Right cardiac atrium (tissue), 5 donors: Measurements from ENCODE around the gene INF2. TPM values are rescaled to one million over a fixed set of nuclear protein-coding genes. Genes with fewer than 3 reads are reported as not detected.

Experiments
- ATAC-seq, 2 donors: fragments of 200-7000 bp; cut with Tn5 transposase; one replicate each; pipeline versions ENCODE4 v1.8.0 to v1.9.1; 2020; ENCODE audit warnings: moderate library complexity in 2 of 2, mild to moderate bottlenecking in 1 of 2
- DNase-seq, 3 donors: peaks; one replicate each; pipeline ENCODE4 v3.0.0-alpha.2; 2020
- H3K27ac ChIP-seq: one replicate; pipeline ENCODE4 v1.5.1; 2013; ENCODE audit warnings: mild to moderate bottlenecking, low read length, control low read depth, moderate library complexity
- H3K27me3 ChIP-seq: one replicate; pipeline ENCODE4 v1.6.1; 2013; ENCODE audit not compliant: control insufficient read depth, insufficient read depth
- H3K4me1 ChIP-seq: one replicate; pipeline ENCODE4 v1.6.1; 2013; ENCODE audit warnings: low read length; ENCODE audit not compliant: control insufficient read depth, insufficient read depth
- H3K4me3 ChIP-seq: one replicate; pipeline ENCODE4 v1.5.1; 2013; ENCODE audit warnings: low read length, control low read depth
- H3K9me3 ChIP-seq: one replicate; pipeline ENCODE4 v1.6.1; 2013; ENCODE audit warnings: low read length; ENCODE audit not compliant: control insufficient read depth
- WGBS: extraction: QIAGEN DNeasy Blood & Tissue Kit; methylation state at CpG from one replicate; pipeline ENCODE4 v1.1.7; 2013; 5-methylcytosine and 5-hydroxymethylcytosine counted together
- intact Hi-C, 4 donors: fragments of 100-400 bp; cut with DNase I; formaldehyde crosslinking; loops; one replicate each; pipeline versions ENCODE4 v1.11.0 to v1.14.0; 2022 to 2023
- polyA plus RNA-seq: library from polyadenylated mRNA; stranded (reverse); fragments of 200-250 nt; gene quantifications from one replicate; pipeline ENCODE4 v1.2.3, GENCODE V29; 2013
- total RNA-seq, 4 donors: library from RNA; stranded (reverse); fragmentation: NEBNext Ultra II Directional; extraction: Animal tissue kit (Norgen Biotek cat#: 25700); gene quantifications; one replicate each; pipeline ENCODE4 v1.2.1, GENCODE V29; 2021
- donor health status: healthy with polysubstance abuse.
- donor health status: DM: no; HTN: yes; CAD: no.
- donor health status: DM: no; HTN: no; CAD: no.
- donor health status: DM: no; HTN: yes; CAD: no; lungs with severe emphysema.
- donor health status: DM: yes; HTN: yes; CAD: no.

The INF2 gene
- total and polyA plus RNA-seq, 5 donors, result 36.2 to 46.4 (median 40.2) TPM

DNA sequence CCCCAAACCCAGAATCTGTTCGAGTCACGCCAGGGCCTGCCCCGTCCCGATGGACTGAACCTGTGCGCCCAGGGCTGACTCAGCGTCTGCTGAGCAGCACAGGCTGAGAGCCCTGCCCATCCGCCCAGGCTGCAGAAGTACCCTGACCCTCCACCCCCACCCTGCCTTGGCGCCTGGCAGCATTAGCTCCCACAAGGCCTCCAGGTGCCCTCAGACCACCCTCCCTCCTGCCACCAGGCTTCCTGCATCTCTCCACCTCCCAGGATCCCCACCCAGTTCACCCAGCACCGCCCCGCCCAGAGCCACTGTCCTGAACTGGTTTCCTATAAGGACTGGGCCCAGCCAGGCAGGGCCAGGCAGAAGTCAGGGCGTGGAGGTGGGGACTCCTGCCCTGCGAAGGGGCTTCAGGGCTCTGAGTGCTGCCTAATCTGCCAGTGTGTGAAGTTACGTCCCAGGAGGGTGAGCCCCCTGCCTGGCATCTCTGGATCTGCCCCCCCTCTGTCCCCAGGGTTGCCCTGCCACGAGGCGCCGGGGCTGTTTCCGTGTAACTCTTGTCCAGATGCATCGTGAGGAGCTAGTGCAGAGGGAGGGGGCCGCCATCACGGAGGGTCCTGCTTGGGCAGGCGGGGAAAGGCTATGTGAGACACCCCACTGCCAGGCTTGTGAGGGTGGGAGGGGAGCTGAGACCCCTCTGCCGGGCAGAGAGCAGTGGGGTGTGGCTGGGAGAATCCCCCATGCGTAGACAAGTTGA is 43.7 kb downstream of the INF2 start:
- Histone ChIP-seq H3K4me3 (no peak overlapping the region), H3K27me3 (no peaks in the 10 kb centered on the region), H3K27ac (peak overlapping the region; percentile 79), H3K4me1 (peaks cover 25% of the 10 kb centered on the region), H3K9me3 (no peaks in the 10 kb centered on the region)
- ATAC-seq, result peak in 1 of 2 donors; percentile 1
- DNase-seq, result peak in 1 of 3 donors; percentile 72
- WGBS, result 80% methylated on average over 23 of the region's 23 CpGs
- intact Hi-C loops, result no loop called here

DNA sequence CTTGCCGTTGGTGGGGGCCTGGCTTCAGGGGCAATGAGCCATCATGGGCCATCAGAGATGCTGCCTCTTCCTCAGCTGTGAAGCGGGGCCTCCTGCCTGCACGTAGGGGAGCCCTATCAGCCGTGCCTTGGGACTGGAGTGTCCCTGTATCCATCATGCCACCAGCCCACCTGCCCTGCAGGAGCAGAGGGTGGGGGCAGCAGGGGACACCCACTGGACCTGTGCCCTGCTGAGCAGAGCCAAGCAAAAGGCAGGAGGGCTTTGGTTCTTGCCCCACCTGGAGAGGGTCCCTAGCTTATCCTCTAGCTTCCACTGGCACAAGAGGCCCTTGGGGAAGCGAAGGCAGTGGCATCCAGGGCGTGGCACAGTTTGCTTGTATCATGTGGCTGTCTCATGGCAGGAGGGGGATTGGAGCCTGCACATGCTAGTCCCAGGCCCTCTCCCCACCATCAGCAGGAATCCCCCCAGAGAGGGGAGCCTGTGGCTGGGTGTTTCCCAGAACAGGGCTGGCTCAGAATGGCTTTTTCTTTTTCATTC is 44.7 kb downstream of the INF2 start:
- intact Hi-C loops, result no loop called here
- H3K27ac ChIP-seq, result peak overlapping the region; percentile 79
- 76% methylated on average over 6 of the region's 6 CpGs for WGBS
- no peaks in the 10 kb centered on the region for H3K9me3 ChIP-seq
- no peak overlapping the region for H3K4me3 ChIP-seq
- DNase-seq (peak in 1 of 3 donors; percentile 57), ATAC-seq (no peak)
- H3K4me1 ChIP-seq, result peaks cover 25% of the 10 kb centered on the region
- H3K27me3 ChIP-seq, result no peaks in the 10 kb centered on the region

DNA sequence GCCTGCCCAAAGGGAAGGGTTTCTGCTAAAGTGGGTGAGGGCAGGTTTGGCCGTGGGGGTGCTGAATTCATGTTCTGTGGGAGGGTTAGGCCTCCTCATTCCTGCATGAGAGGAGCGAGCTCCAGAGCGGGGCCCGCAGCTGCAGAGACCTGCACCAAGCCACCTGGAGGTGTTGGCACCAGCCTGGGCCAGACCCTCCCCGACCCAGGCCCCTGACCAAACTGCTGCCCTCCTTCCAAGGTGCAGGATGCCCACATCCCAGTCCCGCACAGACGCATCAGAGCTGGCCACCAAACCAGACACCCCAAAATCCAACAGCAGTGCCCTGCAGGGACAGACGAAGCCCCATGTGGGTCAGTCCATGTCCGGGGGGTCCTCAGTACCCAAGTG is 45.2 kb downstream of the INF2 start:
- WGBS, result 94% methylated on average over 9 of the region's 9 CpGs
- peak overlapping the region; percentile 79 for H3K27ac ChIP-seq
- ATAC-seq (no peak), DNase-seq (peak in 1 of 3 donors; percentile 63)
- intact Hi-C loops, result no loop called here
- no peak overlapping the region for H3K4me3 ChIP-seq
- no peaks in the 10 kb centered on the region for H3K9me3 ChIP-seq
- H3K27me3 ChIP-seq, result no peaks in the 10 kb centered on the region
- H3K4me1 ChIP-seq, result peaks cover 25% of the 10 kb centered on the region

DNA sequence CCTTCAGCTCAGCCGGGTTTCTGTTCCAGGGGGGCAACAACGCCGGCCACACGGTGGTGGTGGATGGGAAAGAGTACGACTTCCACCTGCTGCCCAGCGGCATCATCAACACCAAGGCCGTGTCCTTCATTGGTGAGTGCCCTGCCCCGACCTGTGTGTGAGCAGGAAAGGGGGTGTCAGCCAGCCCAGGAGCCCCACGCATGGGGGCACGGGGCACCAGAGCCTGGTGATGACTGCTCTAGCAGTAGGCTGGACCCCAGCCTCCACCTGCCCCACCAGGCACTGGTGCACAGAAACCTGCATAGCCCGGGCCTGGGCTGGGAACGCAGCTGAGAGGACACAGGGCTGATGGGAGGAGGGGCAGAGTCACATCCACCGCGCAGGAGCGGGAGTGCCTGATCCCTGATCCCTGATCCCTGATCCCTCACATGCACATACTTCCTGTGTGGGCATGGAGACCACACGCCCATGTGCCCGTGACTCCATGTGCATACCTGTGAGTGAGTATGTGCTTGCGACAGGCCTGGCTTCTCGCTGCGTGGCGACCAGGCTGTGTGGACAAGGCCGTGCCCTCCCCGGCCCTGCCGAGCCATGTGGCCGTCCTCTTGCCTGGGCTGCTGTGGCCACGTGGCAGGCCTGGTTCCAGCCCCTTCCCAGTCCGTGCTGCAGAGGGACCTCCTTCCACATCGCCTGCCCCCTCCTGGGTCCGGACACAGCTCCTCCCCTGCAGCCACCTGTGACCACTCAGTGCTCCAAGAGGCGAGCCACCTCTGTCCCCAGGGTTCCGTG is 45.8 kb downstream of the INF2 start:
- whole genome bisulfite sequencing, result 77% methylated on average over 31 of the region's 31 CpGs
- peak overlapping the region; percentile 79 for H3K27ac ChIP-seq
- ATAC-seq (peak; percentile 1 to 2), DNase-seq (peak in 2 of 3 donors; percentile 79 to 81)
- H3K4me3 ChIP-seq, result no peak overlapping the region
- H3K27me3 ChIP-seq, result no peaks in the 10 kb centered on the region
- H3K4me1 ChIP-seq, result peaks cover 25% of the 10 kb centered on the region
- H3K9me3 ChIP-seq, result no peaks in the 10 kb centered on the region
- intact Hi-C loops, result no loop called here

DNA sequence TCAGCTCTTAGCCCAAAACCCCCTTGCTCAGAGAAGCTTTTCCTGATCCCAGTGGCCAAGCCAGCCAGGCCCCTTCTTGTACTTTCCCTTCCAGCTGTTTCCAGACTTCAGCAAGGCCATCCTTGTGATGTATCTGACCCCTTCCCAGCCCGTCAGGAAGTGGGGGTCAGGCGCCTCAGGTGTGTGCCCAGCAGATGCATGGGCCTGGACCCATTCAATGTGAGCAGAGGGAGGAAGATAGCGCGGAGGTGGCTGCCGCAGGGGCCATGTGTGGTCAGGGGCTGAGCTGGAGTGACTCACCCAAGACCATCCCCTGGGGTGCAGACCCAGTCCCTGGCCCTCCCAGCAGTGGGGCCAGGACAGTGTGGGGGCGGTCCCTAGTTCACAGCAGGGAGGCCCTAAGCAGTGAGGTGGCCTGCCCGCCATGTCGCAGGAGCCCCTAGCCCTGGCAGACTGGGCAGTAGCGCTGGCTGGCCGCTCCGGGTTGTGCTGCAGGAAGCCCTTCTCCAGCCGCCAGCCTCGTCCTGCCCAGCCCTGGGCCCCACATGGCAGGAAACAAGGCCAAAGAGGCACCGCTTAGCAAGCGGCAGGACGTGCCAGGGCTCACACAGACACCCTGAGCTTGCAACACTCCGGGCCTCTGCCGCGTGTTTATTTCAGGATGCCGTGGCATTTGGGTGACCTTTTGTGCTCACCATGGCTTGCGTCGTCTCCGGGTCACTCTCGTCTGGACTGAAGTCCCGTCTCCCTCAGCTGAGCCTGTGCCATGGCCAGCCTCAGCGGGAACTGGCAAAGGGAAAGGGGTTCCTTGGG is 46.6 kb downstream of the INF2 start:
- peak overlapping the region; percentile 79 for H3K27ac ChIP-seq
- 29% methylated on average over 26 of the region's 26 CpGs for WGBS

DNA sequence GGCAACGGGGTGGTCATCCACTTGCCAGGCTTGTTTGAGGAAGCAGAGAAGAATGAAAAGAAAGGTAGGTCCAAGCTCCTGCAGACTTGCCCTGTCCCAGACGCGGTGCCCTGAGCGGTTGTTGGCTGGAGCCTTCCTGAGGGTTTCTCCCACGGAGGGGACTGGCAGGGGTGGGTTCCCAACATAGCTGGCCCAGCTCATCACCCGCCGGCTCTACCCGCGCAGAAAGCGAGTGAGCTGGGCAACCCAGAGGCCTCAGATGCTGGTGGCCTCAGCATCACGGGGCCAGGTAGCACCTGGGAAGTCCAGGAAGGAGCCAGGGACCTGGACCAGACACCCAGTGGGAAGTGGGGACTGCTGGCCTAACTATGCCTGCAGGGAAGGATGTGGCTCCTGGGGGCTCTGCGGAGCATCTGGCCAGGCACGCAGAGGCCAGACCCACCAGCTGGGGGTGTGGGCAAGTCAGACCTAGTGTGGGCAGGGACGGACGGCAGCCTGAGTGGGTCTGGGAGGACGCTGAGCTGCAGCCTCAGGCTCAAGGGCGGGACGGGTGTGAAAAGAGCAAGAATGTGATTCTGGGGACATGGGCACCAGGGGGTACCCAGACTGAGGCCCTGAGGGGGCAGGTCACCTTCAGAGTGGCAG is 49.1 kb downstream of the INF2 start:
- peak in 1 of 3 donors; percentile 57 for DNase-seq
- peaks cover 20% of the 10 kb centered on the region for H3K4me1 ChIP-seq
- H3K27me3 ChIP-seq, result no peaks in the 10 kb centered on the region
- H3K27ac ChIP-seq, result no peak overlapping the region
- H3K9me3 ChIP-seq, result no peaks in the 10 kb centered on the region
- intact Hi-C loops, result no loop called here
- WGBS, result 93% methylated on average over 18 of the region's 18 CpGs
- ATAC-seq, result no peak
- H3K4me3 ChIP-seq, result no peak overlapping the region

More for the DNA sequence above, 46.6 kb downstream of the INF2 start:
- H3K4me3 ChIP-seq, result no peak overlapping the region
- DNase-seq (peak; percentile 94 to 97 (median 96)), ATAC-seq (peak; percentile 86 to 88)
- H3K27me3 ChIP-seq, result no peaks in the 10 kb centered on the region
- H3K9me3 ChIP-seq, result no peaks in the 10 kb centered on the region
- peaks cover 25% of the 10 kb centered on the region for H3K4me1 ChIP-seq
- intact Hi-C loops, result no loop called here

DNA sequence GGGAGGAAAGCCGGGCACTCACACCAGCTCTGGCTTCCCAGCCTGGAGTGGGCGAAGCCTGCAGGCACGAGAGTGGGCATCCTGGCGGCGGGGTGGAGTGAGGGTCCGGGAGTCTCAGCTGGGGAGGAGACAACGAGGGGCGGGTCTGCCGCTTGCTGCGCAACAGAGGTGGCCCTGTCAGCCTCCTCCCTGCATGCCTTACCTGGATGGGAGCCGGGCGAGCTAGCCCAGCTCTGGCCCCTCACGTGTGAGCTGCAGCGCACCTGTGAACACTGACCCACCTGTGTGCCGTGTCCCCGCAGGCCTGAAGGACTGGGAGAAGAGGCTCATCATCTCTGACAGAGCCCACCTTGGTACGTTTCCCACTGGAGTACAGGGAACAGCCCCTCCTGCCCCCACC is 49.6 kb downstream of the INF2 start:
- intact Hi-C loops, result no loop called here
- ATAC-seq, result no peak
- H3K27ac ChIP-seq, result no peak overlapping the region

DNA sequence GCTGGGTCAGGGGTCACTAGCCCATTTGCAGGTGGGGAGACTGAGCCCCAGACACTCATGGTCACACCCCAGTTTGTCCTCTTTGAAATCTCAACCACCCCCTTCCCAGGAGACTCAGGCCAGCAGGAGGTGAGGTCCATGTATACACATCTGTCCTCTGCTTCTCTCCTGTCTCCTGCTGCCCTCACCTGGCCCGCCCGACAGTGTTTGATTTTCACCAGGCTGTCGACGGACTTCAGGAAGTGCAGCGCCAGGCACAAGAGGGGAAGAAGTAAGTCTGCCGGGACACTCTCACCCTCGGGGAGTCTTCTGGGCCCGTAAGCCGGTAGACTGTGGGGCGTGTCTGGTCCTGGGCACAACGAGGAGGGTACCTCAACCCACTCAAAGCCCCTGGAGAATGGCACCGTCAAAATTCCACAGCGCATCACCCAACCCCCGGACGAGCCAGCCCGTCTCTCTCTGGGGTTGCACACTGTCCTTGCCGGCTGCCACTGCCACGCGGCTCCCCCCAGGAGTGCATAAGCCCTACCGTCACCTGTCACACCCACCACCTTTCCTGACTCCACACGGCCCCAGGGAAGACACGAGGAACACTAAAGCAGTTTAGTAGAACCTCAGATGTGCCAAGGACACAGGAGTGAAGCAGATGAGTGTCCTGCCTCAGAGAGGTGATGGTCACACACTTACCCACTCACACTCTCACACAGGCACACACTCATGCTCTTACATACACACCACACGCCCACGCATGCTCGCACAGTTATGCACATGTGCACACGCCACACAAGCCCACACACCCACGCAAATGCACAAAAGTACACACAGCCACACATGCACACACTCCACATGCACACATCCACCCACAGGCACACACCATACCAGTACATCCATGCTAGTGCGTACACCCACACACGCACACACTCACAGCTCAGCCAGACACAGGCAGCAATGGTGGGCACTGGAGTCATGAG is 50.4 kb downstream of the INF2 start:
- DNase-seq (peak in 1 of 3 donors; percentile 29), ATAC-seq (no peak)
- Histone ChIP-seq H3K4me3 (no peak overlapping the region), H3K9me3 (no peaks in the 10 kb centered on the region), H3K27ac (no peak overlapping the region), H3K27me3 (no peaks in the 10 kb centered on the region), H3K4me1 (peaks cover 12% of the 10 kb centered on the region)
- WGBS, result 89% methylated on average over 29 of the region's 29 CpGs
- intact Hi-C loops, result no loop called here

More for the DNA sequence above, 49.6 kb downstream of the INF2 start:
- Histone ChIP-seq H3K4me1 (peaks cover 15% of the 10 kb centered on the region), H3K9me3 (no peaks in the 10 kb centered on the region), H3K27me3 (no peaks in the 10 kb centered on the region), H3K4me3 (no peak overlapping the region)
- WGBS, result 93% methylated on average over 17 of the region's 17 CpGs
- peak in 2 of 3 donors; percentile 52 to 62 for DNase-seq

DNA sequence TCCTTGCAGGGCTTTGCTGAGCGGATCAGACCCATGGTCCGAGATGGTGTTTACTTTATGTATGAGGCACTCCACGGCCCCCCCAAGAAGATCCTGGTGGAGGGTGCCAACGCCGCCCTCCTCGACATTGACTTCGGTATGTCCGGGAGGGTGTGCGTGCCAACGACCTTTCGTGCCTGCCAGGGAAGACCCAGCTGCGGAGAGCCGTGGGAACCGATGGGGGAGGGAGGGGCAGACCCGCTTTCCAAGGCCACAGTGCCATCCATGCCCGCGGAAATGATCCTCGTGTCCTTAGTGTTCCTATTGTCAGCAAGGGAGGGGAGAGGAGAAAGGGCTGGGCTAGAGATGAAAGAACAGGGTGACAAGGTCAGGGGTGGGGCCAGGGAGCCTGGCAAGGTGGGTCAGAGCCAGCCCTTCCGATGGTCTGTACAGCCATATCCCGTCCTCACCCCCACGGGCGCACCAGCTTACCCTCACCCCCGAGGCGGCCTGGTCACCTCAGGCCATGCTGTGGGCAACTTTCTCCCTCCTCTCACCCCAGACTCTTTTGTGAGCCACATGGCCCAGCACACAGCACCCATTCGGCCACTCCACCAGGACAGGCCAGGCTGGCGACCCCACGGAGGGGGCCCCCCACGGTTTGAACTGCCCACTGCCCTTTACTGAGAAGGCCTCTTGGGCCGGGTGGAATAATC is 51.8 kb downstream of the INF2 start:
- H3K27me3 ChIP-seq, result no peaks in the 10 kb centered on the region
- DNase-seq (peak; percentile 14 to 59 (median 38)), ATAC-seq (no peak)
- no peak overlapping the region for H3K4me3 ChIP-seq
- intact Hi-C loops, result no loop called here
- 94% methylated on average over 29 of the region's 29 CpGs for WGBS
- no peaks in the 10 kb centered on the region for H3K4me1 ChIP-seq
- H3K27ac ChIP-seq, result no peak overlapping the region
- H3K9me3 ChIP-seq, result no peaks in the 10 kb centered on the region
